Measurements from ENCODE around the gene VIM. TPM values are rescaled to one million over a fixed set of nuclear protein-coding genes. Genes with fewer than 3 reads are reported as not detected.

Gene VIM
- total RNA-seq, 5 donors from 2014 or later (not counting 1 experiment from before 2014, with no cell fraction given), result 704 to 1,632 (median 1,212) TPM

DNA sequence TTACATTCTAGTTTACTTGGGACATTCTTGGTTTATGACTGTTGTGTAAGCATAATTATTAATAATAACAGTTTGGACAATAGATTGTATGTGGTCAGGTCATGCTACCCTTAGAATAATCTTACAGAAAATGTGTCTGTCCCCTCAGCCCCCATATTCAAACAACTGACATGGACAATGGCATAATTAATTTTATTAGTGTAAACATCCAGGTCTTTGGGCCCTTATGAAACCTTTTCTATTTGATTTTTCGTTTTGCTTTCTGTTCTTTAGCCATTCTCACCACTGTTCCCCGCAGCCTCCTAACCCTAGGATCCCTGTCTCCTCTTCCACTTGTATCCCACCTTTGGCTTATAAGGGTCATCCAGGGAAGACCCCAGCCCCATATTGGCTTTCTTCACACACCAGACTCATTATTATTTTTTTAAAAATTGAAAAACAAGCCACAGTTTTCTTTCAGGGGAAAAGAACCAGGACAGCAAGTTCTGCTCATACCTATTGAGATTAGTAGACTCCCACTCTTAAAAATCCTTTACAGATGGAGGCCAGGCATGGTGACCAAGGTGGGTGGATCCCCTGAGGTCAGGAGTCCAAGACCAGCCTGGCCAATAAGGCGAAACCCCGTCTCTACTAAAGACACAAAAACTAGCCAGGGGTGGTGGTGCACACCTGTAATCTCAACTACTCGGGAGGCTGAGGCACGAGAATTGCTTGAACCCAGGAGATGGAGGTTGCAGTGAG, 11.5 kb downstream of the VIM start:
- peak overlapping the region; percentile 1 for H3K27ac ChIP-seq (ENCODE audit: low read length)
- H3K4me1 ChIP-seq (ENCODE audit: control insufficient read depth in 1 of 2, extremely low read depth in 1 of 2, insufficient read depth in 2 of 2, low read length in 2 of 2), result peaks cover 0 to 14% of the 10 kb centered on the region in 2 experiments
- ATAC-seq (replicated peaks in 1 of 4) (no peak), DNase-seq (no peak)
- Mint-ChIP-seq H3K9me3 (no peaks in the 10 kb centered on the region), H3K4me1 (peaks cover 28 to 31% (median 31%) of the 10 kb centered on the region in 3 donors), H3K4me3 (no peak overlapping the region), H3K36me3 (peaks cover 26% of the 10 kb centered on the region), H3K27me3 (no peaks in the 10 kb centered on the region), H3K27ac (peak overlapping the region; percentile 66 to 75)
- CTCF ChIA-PET, result interaction anchor here in 1 of 2 donors (0.6 kb wide), 1 partner anchor 154 kb away, joined by 3 read pairs; no protein-coding TSS in a partner anchor
- peaks cover 9 to 41% of the 10 kb centered on the region in 2 donors for H3K36me3 ChIP-seq (ENCODE audit: control insufficient read depth in 2 of 2, extremely low read depth in 1 of 2, insufficient read depth in 1 of 2, low read length in 1 of 2)
- WGBS (ENCODE audit: insufficient coverage), result 100% methylated on average over 2 of the region's 6 CpGs
- no peaks in the 10 kb centered on the region for H3K27me3 ChIP-seq (replicated peaks in 1 of 2; ENCODE audit: control insufficient read depth in 2 of 2, extremely low read depth in 1 of 2, insufficient read depth in 2 of 2, low read length in 1 of 2)
- POLR2A ChIA-PET, result no interaction called here
- no peak overlapping the region for H3K4me3 ChIP-seq (ENCODE audit: control insufficient read depth in 1 of 2, extremely low read depth in 1 of 2, low read length in 1 of 2)
- no peaks in the 10 kb centered on the region for H3K9me3 ChIP-seq

DNA sequence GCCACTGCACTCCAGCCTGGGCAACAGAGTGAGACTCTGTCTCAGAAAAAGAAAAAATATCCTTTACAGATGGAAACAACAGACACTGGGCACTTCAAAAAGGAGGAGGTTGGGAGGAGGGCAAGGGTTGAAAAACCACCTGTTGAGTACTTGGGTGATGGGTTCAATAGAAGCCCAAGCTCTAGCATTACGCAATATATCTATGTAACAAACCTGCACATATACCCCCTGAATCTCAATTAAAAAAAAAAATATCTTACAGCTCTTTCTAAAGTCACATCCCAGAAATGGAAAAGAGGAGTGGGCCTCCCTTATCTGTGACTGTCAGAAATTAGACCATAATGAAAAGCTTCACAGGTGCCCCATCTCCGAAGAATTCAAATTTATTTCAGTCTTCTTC, 12.1 kb downstream of the VIM start:
- Mint-ChIP-seq H3K4me3 (no peak overlapping the region), H3K27me3 (no peaks in the 10 kb centered on the region), H3K36me3 (peaks cover 20% of the 10 kb centered on the region), H3K4me1 (peaks cover 25 to 26% (median 26%) of the 10 kb centered on the region in 3 donors), H3K9me3 (no peaks in the 10 kb centered on the region), H3K27ac (peak overlapping the region in 1 of 2 donors; percentile 66)
- no CpG with 5 or more reads among the region's 2 CpGs for WGBS (ENCODE audit: insufficient coverage)
- DNase-seq, result no peak
- ChIA-PET CTCF (interaction anchor here in 1 of 2 donors (0.6 kb wide), 1 partner anchor 155 kb away, joined by 3 read pairs; no protein-coding TSS in a partner anchor), POLR2A (no interaction called here)
- Histone ChIP-seq H3K9me3 (no peaks in the 10 kb centered on the region), H3K4me3 (ENCODE audit: control insufficient read depth in 1 of 2, extremely low read depth in 1 of 2, low read length in 1 of 2) (no peak overlapping the region), H3K27ac (ENCODE audit: low read length) (no peak overlapping the region), H3K36me3 (ENCODE audit: control insufficient read depth in 2 of 2, extremely low read depth in 1 of 2, insufficient read depth in 1 of 2, low read length in 1 of 2) (peaks cover 9 to 35% of the 10 kb centered on the region in 2 donors), H3K27me3 (replicated peaks in 1 of 2; ENCODE audit: control insufficient read depth in 2 of 2, extremely low read depth in 1 of 2, insufficient read depth in 2 of 2, low read length in 1 of 2) (no peaks in the 10 kb centered on the region), H3K4me1 (ENCODE audit: control insufficient read depth in 1 of 2, extremely low read depth in 1 of 2, insufficient read depth in 2 of 2, low read length in 2 of 2) (peaks cover 0 to 9% of the 10 kb centered on the region in 2 experiments)
- ATAC-seq (replicated peaks in 1 of 4), result peak in 1 of 4 experiments; percentile 12

DNA sequence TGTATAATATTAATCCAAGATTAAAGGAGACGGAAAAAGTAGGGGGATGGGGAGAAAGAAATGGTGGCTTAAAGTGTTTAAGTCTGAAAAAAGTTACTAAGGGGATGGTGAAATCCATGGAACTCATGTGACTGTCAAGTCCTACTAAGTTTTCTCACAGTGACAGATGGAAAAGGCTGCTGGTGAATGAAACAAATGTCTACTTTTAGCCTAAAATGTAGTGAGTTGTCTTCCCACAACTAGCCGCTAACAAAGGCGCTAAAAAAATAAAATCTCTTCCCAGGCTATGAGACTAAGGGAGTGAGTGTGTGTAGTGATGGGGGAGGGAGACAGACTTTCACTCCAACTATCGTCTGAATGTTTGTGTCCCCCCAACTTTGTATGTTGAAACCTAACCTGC, 12.6 kb downstream of the VIM start:
- ATAC-seq (replicated peaks in 1 of 4) (no peak), DNase-seq (no peak)
- H3K27me3 ChIP-seq (replicated peaks in 1 of 2; ENCODE audit: control insufficient read depth in 2 of 2, extremely low read depth in 1 of 2, insufficient read depth in 2 of 2, low read length in 1 of 2), result no peaks in the 10 kb centered on the region
- peak overlapping the region; percentile 2 to 59 for H3K27ac Mint-ChIP-seq
- H3K9me3 Mint-ChIP-seq, result no peaks in the 10 kb centered on the region
- ChIA-PET CTCF (no interaction called here), POLR2A (no interaction called here)
- H3K4me1 ChIP-seq (ENCODE audit: control insufficient read depth in 1 of 2, extremely low read depth in 1 of 2, insufficient read depth in 2 of 2, low read length in 2 of 2), result peaks cover 0 to 7% of the 10 kb centered on the region in 2 experiments
- peaks cover 9 to 30% of the 10 kb centered on the region in 2 donors for H3K36me3 ChIP-seq (ENCODE audit: control insufficient read depth in 2 of 2, extremely low read depth in 1 of 2, insufficient read depth in 1 of 2, low read length in 1 of 2)
- H3K9me3 ChIP-seq, result no peaks in the 10 kb centered on the region
- no peak overlapping the region for H3K27ac ChIP-seq (ENCODE audit: low read length)
- WGBS (ENCODE audit: insufficient coverage), result no CpG with 5 or more reads among the region's 4 CpGs
- H3K27me3 Mint-ChIP-seq, result no peaks in the 10 kb centered on the region
- H3K4me3 ChIP-seq (ENCODE audit: control insufficient read depth in 1 of 2, extremely low read depth in 1 of 2, low read length in 1 of 2), result no peak overlapping the region
- H3K36me3 Mint-ChIP-seq, result peaks cover 15% of the 10 kb centered on the region
- no peak overlapping the region for H3K4me3 Mint-ChIP-seq
- H3K4me1 Mint-ChIP-seq, result peaks cover 21 to 26% (median 21%) of the 10 kb centered on the region in 3 donors

DNA sequence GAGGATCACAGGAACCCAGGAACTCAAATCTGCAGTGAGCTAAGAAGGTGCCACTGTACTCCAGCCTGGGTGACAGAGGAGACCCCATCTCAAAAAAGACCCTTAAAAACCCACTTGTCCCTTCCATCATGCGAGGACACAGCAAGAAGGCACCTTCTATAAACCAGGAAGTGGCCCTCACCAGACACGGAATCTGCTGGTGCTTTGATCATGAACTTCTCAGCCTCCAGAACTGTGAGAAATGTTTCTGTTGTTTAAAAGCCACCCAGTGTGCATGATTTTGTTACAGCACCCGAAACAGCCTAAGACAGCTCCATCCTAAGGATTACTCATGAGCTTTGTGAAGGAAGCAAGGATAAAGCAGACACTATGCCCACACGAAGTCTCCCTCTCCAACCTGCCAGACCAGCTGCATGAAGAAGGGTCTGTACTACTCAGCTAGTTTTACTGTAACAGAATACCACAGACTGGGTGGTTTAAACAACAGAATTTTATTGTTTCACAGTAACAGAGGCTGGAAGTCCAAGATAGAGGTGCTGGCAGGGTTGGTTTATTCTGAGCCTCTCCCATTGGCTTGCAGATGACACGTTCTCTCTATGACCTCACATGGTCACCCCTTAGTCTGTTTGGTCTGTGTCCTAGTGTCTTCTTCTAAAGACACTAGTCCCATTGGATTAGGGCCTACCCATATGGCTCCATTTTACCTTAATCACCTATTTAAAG, 13.7 kb downstream of the VIM start:
- Mint-ChIP-seq H3K27me3 (no peaks in the 10 kb centered on the region), H3K4me3 (no peak overlapping the region), H3K36me3 (peaks cover 9% of the 10 kb centered on the region), H3K27ac (peak overlapping the region; percentile 67 to 88), H3K9me3 (peaks cover 0 to 5% (median 0%) of the 10 kb centered on the region in 3 donors), H3K4me1 (peaks cover 12 to 15% (median 14%) of the 10 kb centered on the region in 3 donors)
- ATAC-seq (replicated peaks in 1 of 4), result peak; percentile 17 to 69 (median 42)
- CTCF ChIA-PET, result interaction anchor here in 1 of 2 donors (0.6 to 0.9 kb wide), 3 partner anchors 11 to 412 kb away, joined by 3 to 4 read pairs (median 3); no protein-coding TSS in a partner anchor
- peaks cover 0 to 7% of the 10 kb centered on the region in 2 experiments for H3K4me1 ChIP-seq (ENCODE audit: control insufficient read depth in 1 of 2, extremely low read depth in 1 of 2, insufficient read depth in 2 of 2, low read length in 2 of 2)
- H3K4me3 ChIP-seq (ENCODE audit: control insufficient read depth in 1 of 2, extremely low read depth in 1 of 2, low read length in 1 of 2), result no peak overlapping the region
- POLR2A ChIA-PET, result interaction anchor here in 1 of 2 donors (0.6 to 0.7 kb wide), 2 partner anchors 8 to 222 kb away, joined by 3 to 10 read pairs; no protein-coding TSS in a partner anchor
- no CpG with 5 or more reads among the region's 5 CpGs for WGBS (ENCODE audit: insufficient coverage)
- no peaks in the 10 kb centered on the region for H3K27me3 ChIP-seq (replicated peaks in 1 of 2; ENCODE audit: control insufficient read depth in 2 of 2, extremely low read depth in 1 of 2, insufficient read depth in 2 of 2, low read length in 1 of 2)
- no peaks in the 10 kb centered on the region for H3K9me3 ChIP-seq
- peaks cover 5 to 19% of the 10 kb centered on the region in 2 donors for H3K36me3 ChIP-seq (ENCODE audit: control insufficient read depth in 2 of 2, extremely low read depth in 1 of 2, insufficient read depth in 1 of 2, low read length in 1 of 2)
- peak in 1 of 35 experiments; percentile 21 for DNase-seq
- H3K27ac ChIP-seq (ENCODE audit: low read length), result no peak overlapping the region

DNA sequence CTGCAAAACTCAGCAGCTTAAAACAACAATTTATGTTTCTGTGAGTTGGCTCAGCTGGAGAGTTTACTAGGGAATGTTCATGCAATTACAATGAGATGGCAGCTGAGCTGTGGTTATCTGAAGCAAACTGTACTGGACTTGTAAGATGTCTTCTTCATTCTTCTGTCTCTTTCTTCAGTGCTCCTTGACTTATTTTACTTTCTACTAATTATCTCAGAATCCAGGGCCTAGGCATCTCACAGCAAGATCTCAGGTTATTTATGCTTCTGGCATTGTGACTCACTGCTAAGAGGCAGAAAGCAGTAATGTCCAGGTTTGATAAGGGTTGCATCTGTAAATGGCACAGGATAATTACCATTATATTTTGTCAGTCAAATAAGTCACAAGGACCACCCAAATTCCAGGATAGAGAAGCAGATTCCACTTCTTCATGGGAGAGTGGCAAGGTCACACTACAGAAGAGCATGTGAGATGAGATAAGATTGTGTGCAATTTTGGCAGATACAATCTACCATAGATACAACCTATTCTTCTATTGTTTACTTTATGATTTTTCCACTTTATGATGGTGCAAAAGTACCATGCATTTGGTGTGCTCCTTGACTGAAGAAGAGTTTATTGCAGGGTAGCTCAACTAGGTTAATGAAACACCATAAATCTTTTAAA, 16.8 kb downstream of the VIM start:
- no peak for DNase-seq
- Histone ChIP-seq H3K27ac (ENCODE audit: low read length) (no peak overlapping the region), H3K4me1 (ENCODE audit: control insufficient read depth in 1 of 2, extremely low read depth in 1 of 2, insufficient read depth in 2 of 2, low read length in 2 of 2) (peaks cover 0 to 7% of the 10 kb centered on the region in 2 experiments), H3K4me3 (ENCODE audit: control insufficient read depth in 1 of 2, extremely low read depth in 1 of 2, low read length in 1 of 2) (no peak overlapping the region), H3K27me3 (replicated peaks in 1 of 2; ENCODE audit: control insufficient read depth in 2 of 2, extremely low read depth in 1 of 2, insufficient read depth in 2 of 2, low read length in 1 of 2) (no peaks in the 10 kb centered on the region), H3K9me3 (no peaks in the 10 kb centered on the region), H3K36me3 (ENCODE audit: control insufficient read depth in 2 of 2, extremely low read depth in 1 of 2, insufficient read depth in 1 of 2, low read length in 1 of 2) (no peaks in the 10 kb centered on the region)
- ChIA-PET CTCF (interaction anchor here (0.6 to 1.3 kb wide), 2 partner anchors 12 to 480 kb away, joined by 3 to 4 read pairs; no protein-coding TSS in a partner anchor), POLR2A (interaction anchor here in 1 of 2 donors (0.6 kb wide), 1 partner anchor 52 kb away, joined by 3 read pairs; no protein-coding TSS in a partner anchor)
- Mint-ChIP-seq H3K4me3 (no peak overlapping the region), H3K36me3 (peaks cover 4% of the 10 kb centered on the region), H3K4me1 (peaks cover 7 to 11% (median 9%) of the 10 kb centered on the region in 3 donors), H3K9me3 (peaks cover 0 to 5% (median 0%) of the 10 kb centered on the region in 3 donors), H3K27ac (no peak overlapping the region), H3K27me3 (no peaks in the 10 kb centered on the region)
- no peak for ATAC-seq (replicated peaks in 1 of 4)

DNA sequence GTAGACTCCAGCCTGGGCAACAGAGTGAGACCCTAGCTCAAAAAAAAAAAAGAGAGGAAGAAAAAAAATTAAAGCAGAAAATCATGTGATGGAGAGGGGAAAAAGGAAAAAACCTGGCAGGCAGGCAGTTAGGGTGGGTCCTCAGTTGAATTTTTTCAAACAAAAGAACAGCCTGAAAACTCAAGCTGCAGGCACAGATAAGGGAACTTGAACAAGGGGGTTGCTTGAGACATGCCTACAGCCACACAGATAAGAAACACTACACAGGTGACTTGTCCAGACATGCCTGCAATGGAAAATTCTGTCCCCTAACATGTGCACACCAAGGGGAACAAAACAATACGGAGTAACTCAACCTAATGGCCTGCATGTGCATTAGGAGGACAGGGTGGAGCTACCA, 19.2 kb downstream of the VIM start:
- H3K4me1 ChIP-seq (ENCODE audit: control insufficient read depth in 1 of 2, extremely low read depth in 1 of 2, insufficient read depth in 2 of 2, low read length in 2 of 2), result no peaks in the 10 kb centered on the region
- 80% methylated on average over 1 of the region's 1 CpG for WGBS (ENCODE audit: insufficient coverage)
- ChIA-PET POLR2A (interaction anchor here (0.5 to 0.7 kb wide), 2 partner anchors 38 to 412 kb away, joined by 4 to 8 read pairs; no protein-coding TSS in a partner anchor), CTCF (interaction anchor here (0.6 to 1.2 kb wide), 6 partner anchors 9 to 393 kb away, joined by 3 to 5 read pairs (median 3); no protein-coding TSS in a partner anchor)
- H3K4me3 Mint-ChIP-seq, result no peak overlapping the region
- no peaks in the 10 kb centered on the region for H3K9me3 ChIP-seq
- H3K27me3 ChIP-seq (replicated peaks in 1 of 2; ENCODE audit: control insufficient read depth in 2 of 2, extremely low read depth in 1 of 2, insufficient read depth in 2 of 2, low read length in 1 of 2), result no peaks in the 10 kb centered on the region
- ATAC-seq (replicated peaks in 1 of 4), result no peak
- no peak overlapping the region for H3K4me3 ChIP-seq (ENCODE audit: control insufficient read depth in 1 of 2, extremely low read depth in 1 of 2, low read length in 1 of 2)
- no peaks in the 10 kb centered on the region for H3K27me3 Mint-ChIP-seq
- H3K27ac ChIP-seq (ENCODE audit: low read length), result no peak overlapping the region
- peaks cover 1 to 4% (median 3%) of the 10 kb centered on the region in 3 donors for H3K4me1 Mint-ChIP-seq
- DNase-seq, result no peak
- H3K36me3 Mint-ChIP-seq, result peaks cover 4% of the 10 kb centered on the region
- peaks cover 0 to 5% (median 0%) of the 10 kb centered on the region in 3 donors for H3K9me3 Mint-ChIP-seq
- no peaks in the 10 kb centered on the region for H3K36me3 ChIP-seq (ENCODE audit: control insufficient read depth in 2 of 2, extremely low read depth in 1 of 2, insufficient read depth in 1 of 2, low read length in 1 of 2)
- no peak overlapping the region for H3K27ac Mint-ChIP-seq

Measured in T-cell (primary cell).